ENCODE results near the gene BRI3.
A peak's percentile ranks its signal among the peaks of the same experiment; 100 is the strongest.
"Not testable (repeated sequence)": the region's sequence is repeated elsewhere in the genome, so short reads cannot be mapped to it uniquely, and the experiment has no call there.

BRI3 gene

DNA sequence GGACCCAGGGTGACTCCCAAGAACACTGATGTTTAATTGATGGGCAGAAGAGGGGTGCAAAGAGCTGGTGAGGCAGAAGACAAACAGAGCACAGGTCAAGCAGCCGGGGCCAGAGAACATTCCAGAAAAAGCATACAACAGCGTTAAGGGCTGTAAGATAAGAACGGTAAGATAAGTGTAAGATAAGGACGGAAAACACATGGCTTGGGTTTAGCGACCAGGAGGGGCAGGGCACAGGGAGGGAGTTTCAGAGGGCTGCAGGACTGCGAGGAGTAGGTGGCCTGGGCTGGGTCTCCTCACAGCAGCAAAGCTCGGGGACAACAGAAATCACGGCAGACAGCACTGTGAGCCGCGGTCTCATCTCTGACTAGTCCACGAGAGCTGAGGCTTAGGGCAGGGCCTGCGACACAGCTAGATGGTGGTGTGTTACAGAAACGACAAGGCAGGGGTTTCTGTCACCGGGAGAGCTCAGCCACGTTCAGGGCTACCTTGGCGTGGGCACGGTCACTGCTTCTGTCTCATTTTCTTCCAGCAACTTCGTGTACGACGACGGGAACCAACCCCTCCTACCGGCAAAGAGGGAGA is 24.6 kb downstream of the BRI3 start:
- DNase-seq (ENCODE audit: low read depth, low spot score) = no peak
- TF ChIP-seq, protein P1, sequence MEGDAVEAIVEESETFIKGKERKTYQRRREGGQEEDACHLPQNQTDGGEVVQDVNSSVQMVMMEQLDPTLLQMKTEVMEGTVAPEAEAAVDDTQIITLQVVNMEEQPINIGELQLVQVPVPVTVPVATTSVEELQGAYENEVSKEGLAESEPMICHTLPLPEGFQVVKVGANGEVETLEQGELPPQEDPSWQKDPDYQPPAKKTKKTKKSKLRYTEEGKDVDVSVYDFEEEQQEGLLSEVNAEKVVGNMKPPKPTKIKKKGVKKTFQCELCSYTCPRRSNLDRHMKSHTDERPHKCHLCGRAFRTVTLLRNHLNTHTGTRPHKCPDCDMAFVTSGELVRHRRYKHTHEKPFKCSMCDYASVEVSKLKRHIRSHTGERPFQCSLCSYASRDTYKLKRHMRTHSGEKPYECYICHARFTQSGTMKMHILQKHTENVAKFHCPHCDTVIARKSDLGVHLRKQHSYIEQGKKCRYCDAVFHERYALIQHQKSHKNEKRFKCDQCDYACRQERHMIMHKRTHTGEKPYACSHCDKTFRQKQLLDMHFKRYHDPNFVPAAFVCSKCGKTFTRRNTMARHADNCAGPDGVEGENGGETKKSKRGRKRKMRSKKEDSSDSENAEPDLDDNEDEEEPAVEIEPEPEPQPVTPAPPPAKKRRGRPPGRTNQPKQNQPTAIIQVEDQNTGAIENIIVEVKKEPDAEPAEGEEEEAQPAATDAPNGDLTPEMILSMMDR (IDR thresholded peaks at IDR 0.05; ENCODE audit: low read depth, low read length) = no peak
- no peak overlapping the region for H3K4me3 ChIP-seq (ENCODE audit: low read depth, low read length)
- in situ Hi-C loops (cut with HindIII; ENCODE audit: low sequenced_read_pairs) = no loop called here

DNA sequence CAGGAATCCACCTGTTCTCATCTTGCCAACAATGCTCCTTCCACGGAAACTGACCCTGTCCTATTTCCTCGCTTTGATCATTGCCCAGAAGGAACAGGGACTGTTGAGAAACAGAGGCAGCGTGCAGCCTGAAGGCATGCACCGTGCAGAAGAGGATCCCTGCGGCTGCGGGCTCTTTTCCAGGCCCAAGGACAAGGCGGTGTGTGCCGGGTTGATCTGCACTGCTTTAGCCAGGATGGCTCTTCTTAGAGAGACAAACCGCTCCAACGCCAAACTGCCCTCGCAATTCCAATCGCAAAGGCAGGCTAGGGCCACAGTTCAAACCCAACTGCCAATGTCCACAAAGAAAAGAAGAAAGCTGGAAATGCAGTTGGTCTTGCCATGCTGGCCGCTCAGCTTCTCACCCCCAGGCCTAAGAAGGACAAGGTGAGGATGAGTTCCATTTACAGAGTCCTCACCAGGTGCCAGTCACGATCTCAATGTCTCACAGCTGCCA is 26.5 kb downstream of the BRI3 start:
- DNase-seq (ENCODE audit: low read depth, low spot score) = no peak
- H3K4me3 ChIP-seq (ENCODE audit: low read depth, low read length) = no peak overlapping the region
- TF ChIP-seq, protein P1 (IDR thresholded peaks at IDR 0.05; ENCODE audit: low read depth, low read length) = no peak
- in situ Hi-C loops (cut with HindIII; ENCODE audit: low sequenced_read_pairs) = no loop called here

DNA sequence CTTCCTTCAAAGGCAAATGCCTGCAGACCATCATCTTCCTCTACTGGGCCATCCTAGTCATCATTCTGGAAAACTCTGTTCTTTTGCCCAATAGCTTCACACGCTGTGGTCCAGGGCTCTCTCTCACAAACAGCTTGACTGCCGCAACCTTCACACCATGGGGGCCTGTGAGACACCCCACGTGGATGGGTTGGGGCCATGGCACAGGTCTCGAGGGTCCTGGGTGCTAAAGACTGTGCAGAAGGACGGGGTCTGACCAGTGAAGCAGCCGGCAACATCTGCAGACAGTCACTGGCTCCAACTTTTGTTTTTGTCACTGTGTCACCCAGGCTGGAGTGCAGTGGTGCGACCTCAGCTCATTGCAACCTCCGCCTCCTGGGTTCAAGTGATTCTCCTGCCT is 28.1 kb downstream of the BRI3 start:
- in situ Hi-C loops (cut with HindIII; ENCODE audit: low sequenced_read_pairs) = no loop called here
- H3K4me3 ChIP-seq (ENCODE audit: low read depth, low read length) = no peak overlapping the region
- TF ChIP-seq, protein P1 (IDR thresholded peaks at IDR 0.05; ENCODE audit: low read depth, low read length) = no peak
- no peak for DNase-seq (ENCODE audit: low read depth, low spot score)

DNA sequence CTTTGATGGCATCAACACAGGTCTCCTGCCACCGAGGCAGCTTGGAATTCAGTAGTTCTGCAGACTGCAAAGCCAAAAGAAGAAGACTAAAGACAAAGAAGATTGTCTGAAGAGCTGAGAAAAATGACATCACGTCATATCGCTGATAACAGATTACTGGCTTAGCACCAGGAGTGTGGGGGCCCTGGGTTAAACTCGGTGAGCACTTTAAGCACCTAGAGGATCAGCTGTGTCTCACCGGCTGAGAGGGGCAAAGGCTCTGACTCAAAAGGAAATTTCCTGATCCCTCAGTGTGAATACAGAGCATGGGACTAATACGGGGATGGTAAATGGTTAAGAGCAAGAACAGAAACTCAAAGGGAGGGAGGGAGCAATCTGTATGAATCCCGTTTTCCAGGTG is 30.7 kb downstream of the BRI3 start:
- in situ Hi-C loops (cut with HindIII; ENCODE audit: low sequenced_read_pairs) = no loop called here
- DNase-seq (ENCODE audit: low read depth, low spot score) = no peak
- TF ChIP-seq, protein P1 (IDR thresholded peaks at IDR 0.05; ENCODE audit: low read depth, low read length) = no peak
- no peak overlapping the region for H3K4me3 ChIP-seq (ENCODE audit: low read depth, low read length)

DNA sequence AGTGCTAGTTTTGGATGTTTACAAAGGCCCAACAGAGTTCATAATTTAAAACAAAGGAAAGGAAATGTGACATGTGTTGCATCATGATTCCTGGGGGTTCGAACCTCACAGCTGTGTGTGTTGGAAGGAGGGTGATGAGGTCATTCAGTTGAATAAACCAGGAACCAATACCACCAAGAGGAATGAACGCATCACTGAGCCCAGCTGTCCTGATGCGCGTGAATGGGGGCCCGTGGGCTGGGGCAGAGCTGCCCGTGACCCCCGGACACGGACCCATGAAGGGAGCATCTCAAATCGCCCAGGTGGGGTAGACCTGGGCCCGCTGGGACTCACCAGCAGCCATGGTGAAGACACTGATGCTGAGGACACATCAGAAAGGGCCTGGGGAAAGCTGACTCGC is 33.0 kb downstream of the BRI3 start:
- no peak overlapping the region for H3K4me3 ChIP-seq (ENCODE audit: low read depth, low read length)
- in situ Hi-C loops (cut with HindIII; ENCODE audit: low sequenced_read_pairs) = no loop called here
- TF ChIP-seq, protein P1 (IDR thresholded peaks at IDR 0.05; ENCODE audit: low read depth, low read length) = no peak
- DNase-seq (ENCODE audit: low read depth, low spot score) = peak; percentile 28

DNA sequence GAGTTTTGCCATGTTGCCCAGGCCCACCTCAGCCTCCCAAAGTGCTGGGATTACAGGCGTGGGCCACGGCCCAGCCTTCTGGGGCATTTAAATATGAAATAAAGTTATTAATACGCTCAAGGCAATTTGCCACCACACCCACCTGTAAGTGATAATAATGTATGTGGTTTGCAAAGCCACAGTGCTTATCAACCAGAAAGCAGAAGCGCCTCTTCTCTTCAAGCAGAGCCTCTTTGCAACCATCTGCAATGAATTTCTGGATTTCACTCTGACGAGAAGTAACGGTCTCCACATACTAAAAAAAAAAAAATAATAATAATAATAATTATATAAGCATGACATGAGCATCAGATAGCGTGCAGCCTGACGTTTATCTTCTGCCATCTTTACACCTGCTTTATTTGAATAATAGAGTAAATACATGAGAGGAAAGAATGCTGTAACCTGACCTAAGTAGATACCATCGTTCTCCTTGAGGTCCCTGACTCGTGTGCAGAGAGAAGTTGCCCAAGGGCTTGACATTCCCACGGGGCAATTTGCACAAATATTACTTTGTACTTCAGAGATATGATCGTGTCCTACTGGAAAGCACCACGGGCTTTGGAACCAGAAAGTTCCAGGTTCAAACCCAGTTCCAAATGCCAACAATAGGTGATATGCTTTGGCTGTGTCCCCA is 34.0 kb downstream of the BRI3 start:
- TF ChIP-seq, protein P1 (IDR thresholded peaks at IDR 0.05; ENCODE audit: low read depth, low read length) = no peak
- no peak overlapping the region for H3K4me3 ChIP-seq (ENCODE audit: low read depth, low read length)
- DNase-seq (ENCODE audit: low read depth, low spot score) = no peak
- in situ Hi-C loops (cut with HindIII; ENCODE audit: low sequenced_read_pairs) = no loop called here

DNA sequence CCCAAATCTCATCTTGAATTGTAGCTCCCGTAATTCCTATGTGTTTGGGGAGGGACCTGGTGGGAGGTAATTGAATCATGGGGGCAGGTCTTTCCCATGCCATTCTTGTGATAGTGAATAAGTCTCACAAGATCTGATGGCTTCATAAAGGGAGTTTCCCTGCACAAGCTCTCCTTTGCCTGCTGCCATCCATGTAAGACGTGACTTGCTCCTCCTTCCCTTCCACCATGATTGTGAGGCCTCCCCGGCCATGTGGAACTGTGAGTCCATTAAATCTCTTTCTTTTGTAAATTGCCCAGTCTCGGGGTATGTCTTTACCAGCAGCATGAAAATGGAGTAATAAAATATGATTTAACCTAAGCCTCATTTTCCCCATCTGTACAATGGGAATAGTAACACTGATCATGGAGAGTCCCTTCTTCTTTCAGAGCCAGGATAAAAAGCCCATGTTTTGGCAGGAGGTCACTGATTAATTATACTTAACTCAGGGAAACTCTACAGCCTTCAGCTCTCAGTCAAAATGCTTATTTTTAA is 34.6 kb downstream of the BRI3 start:
- H3K4me3 ChIP-seq (ENCODE audit: low read depth, low read length); in situ Hi-C loops (cut with HindIII; ENCODE audit: low sequenced_read_pairs); DNase-seq (ENCODE audit: low read depth, low spot score): not testable (repeated sequence)

Data from astrocyte of the spinal cord (primary cell).